Fibroblast of villous mesenchyme (primary cell): ENCODE measurements around the gene CNGA1. TPM values are rescaled to one million over a fixed set of nuclear protein-coding genes. Genes with fewer than 3 reads are reported as not detected.
"Not testable (repeated sequence)": the region's sequence is repeated elsewhere in the genome, so short reads cannot be mapped to it uniquely, and the experiment has no call there.

ENCODE experiments used
- DNase-seq: peaks from one replicate; pipeline ENCODE4 v3.0.0-alpha.2; 2010; ENCODE audit warnings: low read depth
- H3K4me3 ChIP-seq: 2 replicates; pipeline ENCODE4 v1.5.1; 2011; ENCODE audit warnings: low read depth, mild to moderate bottlenecking, low read length
- total RNA-seq: library from RNA; depleted of rRNA; stranded (reverse); fragments of >200 nt; gene quantifications from 2 replicates; pipeline ENCODE4 v1.2.3, GENCODE V29; 2012
- TF ChIP-seq, protein P1 (sequence below): IDR thresholded peaks from 2 replicates; pipeline ENCODE4 v1.5.1; 2012; ENCODE audit warnings: low read depth, mild to moderate bottlenecking, low read length; ENCODE audit not compliant: insufficient read depth

Gene CNGA1
- total RNA-seq, 1 donor, result under 0.01 TPM

DNA sequence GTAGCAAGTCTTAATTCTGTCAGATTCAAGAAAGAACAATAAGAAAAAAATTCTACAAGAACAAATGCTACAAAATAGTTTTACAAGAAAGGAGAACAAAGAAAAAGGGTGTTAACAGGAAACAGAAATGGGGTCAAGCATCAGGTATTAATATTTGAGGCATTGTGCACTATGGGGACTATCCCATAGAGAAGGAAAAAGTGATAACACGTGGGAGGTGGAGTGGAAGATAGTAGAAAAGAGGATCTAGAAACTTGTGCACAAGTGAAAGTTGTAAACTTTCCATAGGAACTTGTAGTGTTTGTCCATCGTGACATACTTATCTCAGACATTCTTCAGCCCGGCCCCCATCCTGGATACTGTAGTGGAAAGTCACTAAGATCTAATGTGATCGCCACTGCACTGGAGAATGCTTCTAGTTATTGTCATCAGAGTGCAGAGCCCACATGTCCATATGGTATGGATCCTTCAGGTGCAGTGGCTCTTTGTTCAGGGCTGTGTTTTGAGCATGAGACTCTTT is 86.7 kb downstream of the CNGA1 start:
- no peak overlapping the region for H3K4me3 ChIP-seq
- DNase-seq, result no peak
- TF ChIP-seq, protein P1, sequence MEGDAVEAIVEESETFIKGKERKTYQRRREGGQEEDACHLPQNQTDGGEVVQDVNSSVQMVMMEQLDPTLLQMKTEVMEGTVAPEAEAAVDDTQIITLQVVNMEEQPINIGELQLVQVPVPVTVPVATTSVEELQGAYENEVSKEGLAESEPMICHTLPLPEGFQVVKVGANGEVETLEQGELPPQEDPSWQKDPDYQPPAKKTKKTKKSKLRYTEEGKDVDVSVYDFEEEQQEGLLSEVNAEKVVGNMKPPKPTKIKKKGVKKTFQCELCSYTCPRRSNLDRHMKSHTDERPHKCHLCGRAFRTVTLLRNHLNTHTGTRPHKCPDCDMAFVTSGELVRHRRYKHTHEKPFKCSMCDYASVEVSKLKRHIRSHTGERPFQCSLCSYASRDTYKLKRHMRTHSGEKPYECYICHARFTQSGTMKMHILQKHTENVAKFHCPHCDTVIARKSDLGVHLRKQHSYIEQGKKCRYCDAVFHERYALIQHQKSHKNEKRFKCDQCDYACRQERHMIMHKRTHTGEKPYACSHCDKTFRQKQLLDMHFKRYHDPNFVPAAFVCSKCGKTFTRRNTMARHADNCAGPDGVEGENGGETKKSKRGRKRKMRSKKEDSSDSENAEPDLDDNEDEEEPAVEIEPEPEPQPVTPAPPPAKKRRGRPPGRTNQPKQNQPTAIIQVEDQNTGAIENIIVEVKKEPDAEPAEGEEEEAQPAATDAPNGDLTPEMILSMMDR, result no peak

DNA sequence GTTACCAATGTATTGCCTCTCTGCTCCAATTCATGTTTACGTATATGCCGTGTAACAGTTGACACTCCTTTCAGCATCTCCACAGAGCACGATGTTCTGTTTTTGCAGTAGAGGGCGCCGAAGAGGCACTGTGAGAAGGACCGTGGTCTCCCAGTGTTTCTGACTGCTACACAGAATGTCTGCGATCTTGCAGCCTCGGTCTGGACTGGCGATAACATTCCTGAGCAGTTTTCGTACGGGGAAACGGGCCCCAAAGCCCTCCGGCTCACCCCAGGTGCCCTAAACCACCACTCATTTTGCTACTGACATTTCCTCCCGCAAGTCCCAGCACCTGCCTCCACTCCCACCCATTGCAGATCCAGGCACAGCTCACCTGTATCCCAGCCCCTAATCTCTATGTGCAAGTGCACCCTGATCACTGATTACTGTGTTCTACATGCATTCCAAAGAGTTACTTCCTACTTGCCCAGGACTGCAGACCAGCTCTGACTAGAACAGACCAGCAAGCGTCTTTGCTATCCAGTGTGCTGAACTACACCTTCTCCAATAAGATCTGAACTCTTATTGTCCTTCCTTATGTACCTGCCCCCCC is 89.7 kb downstream of the CNGA1 start:
- DNase-seq, result peak; percentile 50
- H3K4me3 ChIP-seq, result no peak overlapping the region
- TF ChIP-seq, protein P1, result peak; percentile 75

DNA sequence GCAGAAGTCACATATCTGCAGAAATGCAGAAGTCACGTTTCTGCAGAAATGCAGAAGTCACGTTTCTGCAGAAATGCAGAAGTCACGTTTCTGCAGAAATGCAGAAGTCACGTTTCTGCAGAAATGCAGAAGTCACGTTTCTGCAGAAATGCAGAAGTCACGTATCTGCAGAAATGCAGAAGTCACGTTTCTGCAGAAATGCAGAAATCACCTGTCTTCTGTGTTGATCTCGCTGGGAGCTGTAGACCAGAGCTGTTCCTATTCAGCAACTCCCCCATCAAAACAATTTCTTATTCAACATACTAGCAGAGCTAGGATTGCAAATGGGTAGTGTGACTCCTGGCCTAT is 93.2 kb downstream of the CNGA1 start:
- not testable (repeated sequence) for H3K4me3 ChIP-seq, DNase-seq

DNA sequence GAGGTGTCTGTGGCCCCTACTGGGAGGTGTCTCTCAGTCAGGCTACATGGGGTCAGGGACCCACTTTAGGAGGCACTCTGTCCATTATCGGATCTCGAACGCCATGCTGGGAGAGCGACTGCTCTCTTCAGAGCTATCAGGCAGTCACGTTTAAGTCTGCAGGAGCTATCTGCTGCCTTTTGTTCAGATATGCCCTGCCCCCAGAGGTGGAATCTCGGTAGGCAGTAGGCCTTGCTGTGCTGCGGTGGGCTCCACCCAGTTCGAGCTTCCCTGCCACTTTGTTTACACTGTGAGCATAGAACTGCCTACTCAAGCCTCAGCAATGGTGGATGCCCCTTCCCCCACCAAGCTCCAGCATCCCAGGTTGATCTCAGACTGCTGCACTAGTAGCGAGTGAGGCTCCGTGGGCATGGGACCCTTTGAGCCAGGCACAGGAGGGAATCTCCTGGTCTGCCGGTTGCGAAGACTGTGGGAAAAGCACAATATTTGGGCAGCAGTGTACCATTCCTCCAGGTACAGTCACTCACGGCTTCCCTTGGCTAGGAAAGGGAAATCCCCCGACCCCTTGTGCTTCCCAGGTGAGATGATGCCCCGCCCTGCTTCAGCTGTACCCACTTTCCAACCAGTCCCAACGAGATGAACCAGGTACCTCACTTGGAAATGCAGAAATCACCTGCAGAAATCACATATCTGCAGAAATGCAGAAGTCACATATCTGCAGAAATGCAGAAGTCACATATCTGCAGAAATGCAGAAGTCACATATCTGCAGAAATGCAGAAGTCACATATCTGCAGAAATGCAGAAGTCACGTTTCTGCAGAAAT is 93.8 kb downstream of the CNGA1 start:
- DNase-seq, H3K4me3 ChIP-seq: not testable (repeated sequence)

DNA sequence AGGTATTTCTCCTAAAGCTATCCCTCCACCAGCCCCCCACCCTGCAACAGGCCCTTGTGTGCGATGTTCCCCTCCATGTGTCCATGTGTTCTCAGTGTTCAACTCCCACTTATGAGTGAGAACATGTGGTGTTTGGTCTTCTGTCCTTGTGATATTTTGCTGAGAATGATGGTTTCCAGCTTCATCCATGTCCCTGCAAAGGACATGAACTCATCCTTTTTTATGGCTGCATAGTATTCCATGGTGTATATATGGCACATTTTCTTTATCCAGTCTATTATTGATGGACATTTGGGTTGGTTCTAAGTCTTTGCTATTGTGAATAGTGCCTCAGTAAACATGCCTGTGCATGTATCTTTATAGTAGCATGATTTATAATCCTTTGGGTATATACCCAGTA is 99.3 kb downstream of the CNGA1 start:
- not testable (repeated sequence) for DNase-seq, H3K4me3 ChIP-seq

DNA sequence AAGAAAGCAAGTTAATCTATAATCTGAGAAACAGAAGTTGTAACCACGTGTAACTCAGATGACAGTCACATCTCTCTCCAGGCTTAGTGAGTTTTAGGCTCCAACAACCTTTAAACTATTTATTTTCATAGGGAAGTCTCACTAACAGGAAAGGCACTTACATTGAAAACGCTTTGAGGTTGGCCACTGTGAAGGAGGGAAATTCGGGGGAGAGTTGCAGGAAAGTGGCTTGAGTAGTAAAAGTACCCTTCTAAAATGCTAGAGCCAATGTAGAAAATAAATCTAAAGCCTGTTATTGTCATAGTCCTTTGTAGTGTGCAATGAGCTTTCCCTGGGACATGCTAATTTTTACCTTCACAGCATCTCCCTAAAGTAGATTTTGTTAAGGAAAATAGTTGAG is 101.1 kb downstream of the CNGA1 start:
- TF ChIP-seq, protein P1, result no peak
- H3K4me3 ChIP-seq, result no peak overlapping the region
- DNase-seq, result no peak

DNA sequence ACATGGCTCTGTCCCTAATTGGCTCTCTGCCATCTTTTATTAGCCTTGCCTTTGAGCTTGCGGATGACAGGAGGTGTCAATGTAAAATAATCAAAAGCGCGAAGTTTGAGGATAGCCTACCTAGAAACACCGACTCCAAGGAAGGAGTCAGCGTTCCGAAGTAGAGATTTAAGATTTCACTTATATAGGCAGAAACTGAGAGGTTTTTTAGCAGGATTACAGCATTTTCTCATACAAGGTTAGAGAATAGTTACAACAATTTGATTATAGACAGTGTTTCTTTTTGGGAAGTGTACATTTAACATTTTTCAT is 101.6 kb downstream of the CNGA1 start:
- DNase-seq, result no peak
- H3K4me3 ChIP-seq, result peak overlapping the region; percentile 97
- TF ChIP-seq, protein P1, result no peak

DNA sequence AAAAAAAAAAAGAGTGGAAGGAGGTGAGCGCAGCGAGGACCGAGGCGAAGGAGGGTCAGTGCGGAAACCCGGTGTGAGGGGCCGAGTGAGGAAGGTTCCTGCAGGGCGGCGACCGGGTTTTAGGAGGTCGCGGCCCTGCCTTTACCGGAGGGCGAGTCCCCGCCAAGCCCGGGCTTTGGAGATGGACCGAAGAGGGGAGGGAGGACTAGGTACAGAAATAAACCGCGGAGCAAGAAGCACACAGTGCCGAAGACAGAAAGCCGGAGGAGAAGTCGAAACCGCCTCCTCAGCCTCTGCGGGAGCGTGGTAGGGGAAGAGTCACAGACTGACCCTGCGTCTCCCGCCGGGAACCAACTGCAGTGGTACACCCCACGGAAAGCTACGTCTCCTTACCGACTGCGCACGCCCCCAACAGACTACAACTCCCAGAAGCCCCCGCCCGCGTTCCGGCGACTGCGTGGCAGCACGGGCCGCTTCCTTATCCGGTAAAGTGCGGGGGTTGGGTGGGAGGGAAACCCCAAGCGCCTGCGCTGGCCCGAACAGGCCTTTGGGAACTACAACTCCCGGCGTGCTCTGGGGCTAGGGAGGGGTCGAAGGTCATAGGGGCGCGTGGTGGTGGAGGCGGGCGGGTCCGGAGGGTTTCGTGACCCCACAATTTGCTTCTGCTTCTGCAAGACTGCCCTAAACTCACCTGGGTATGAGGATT is 102.1 kb downstream of the CNGA1 start, which contains the start of gene NFXL1:
Gene NFXL1 (minus strand): TSS at position 364 of the 706 bp plus-strand sequence. CDS start 380 bp downstream, outside the sequence.
- peak within 1 kb of the TSS; percentile 97 for H3K4me3 ChIP-seq
- TF ChIP-seq, protein P1, result no peak
- DNase-seq, result peak; percentile 98
